Thoracic aorta (tissue), 2 donors: ENCODE data around the gene LELP1. TPM values are rescaled to one million over a fixed set of nuclear protein-coding genes. Genes with fewer than 3 reads are reported as not detected.
"Not testable (repeated sequence)": the region's sequence is repeated elsewhere in the genome, so short reads cannot be mapped to it uniquely, and the experiment has no call there.

Source experiments
- ATAC-seq: fragments of 150-250 bp; one replicate; pipeline ENCODE4 v1.8.0; 2017; ENCODE audit warnings: low read depth; ENCODE audit not compliant: insufficient number of reproducible peaks, low FRiP score
- DNase-seq: peaks from one replicate; pipeline ENCODE4 v3.0.0-alpha.2; 2020; ENCODE audit warnings: low spot score
- H3K27ac ChIP-seq, 2 donors: fragments of 200-600 bp; sonication (generic); 1 replicate in 1 of 2; 2 replicates in 1 of 2; pipeline ENCODE4 v1.5.1; 2016; ENCODE audit warnings: mild to moderate bottlenecking in 2 of 2, moderate library complexity in 2 of 2
- H3K27me3 ChIP-seq: fragments of 200-600 bp; sonication (generic); replicated peaks from 2 replicates; pipeline ENCODE4 v1.6.0; 2016; ENCODE audit warnings: mild to moderate bottlenecking; ENCODE audit not compliant: insufficient read depth
- H3K36me3 ChIP-seq: fragments of 200-600 bp; sonication (generic); one replicate; pipeline ENCODE4 v1.5.1; 2016
- H3K4me1 ChIP-seq, 2 donors: fragments of 200-600 bp; sonication (generic); 1 replicate in 1 of 2; 2 replicates in 1 of 2; pipeline versions ENCODE4 v1.5.1 to v1.6.0; 2016; ENCODE audit warnings: low read depth in 2 of 2, mild to moderate bottlenecking in 1 of 2; ENCODE audit not compliant: control insufficient read depth in 1 of 2
- H3K4me3 ChIP-seq: fragments of 200-600 bp; sonication (generic); 2 replicates; pipeline ENCODE4 v1.5.1; 2016; ENCODE audit warnings: mild to moderate bottlenecking
- H3K9me3 ChIP-seq: fragments of 200-600 bp; sonication (generic); 2 replicates; pipeline ENCODE4 v1.5.1; 2016
- CTCF ChIP-seq: fragments of 200-600 bp; sonication (generic); IDR thresholded peaks from one replicate; pipeline ENCODE4 v1.5.1; 2019; ENCODE audit warnings: antibody characterized with exemption
- total RNA-seq, 2 donors: library from RNA; depleted of rRNA; stranded (reverse); fragments of >200 nt; gene quantifications; one replicate each; pipeline versions ENCODE4 v1.1.0 to v1.2.3, GENCODE V29; 2016

LELP1 gene
- total RNA-seq, 2 donors from 2014 or later = not detected

DNA sequence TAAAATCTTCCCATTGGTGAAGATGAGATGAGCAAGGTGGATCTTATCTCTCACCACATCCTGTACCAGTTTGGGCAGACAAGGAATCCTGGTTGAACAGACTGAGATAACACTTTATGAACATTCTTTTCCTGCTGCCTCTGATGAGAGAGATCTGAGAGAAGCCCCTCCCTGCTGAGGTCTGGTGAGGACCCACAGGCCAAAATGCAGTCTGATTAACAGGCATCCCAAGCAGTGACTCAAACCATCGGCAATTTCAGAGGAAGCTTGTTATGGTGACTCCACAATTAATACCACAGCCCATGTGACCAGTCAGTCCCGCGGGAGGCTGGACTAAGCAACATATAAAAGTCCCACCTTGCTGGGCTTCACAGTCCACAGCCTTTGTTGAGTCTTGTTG lies 14.0 kb downstream of the LELP1 start, which contains the start of gene PRR9:
Gene PRR9, plus strand, starts transcription at position 373 of the 400 bp plus-strand sequence. CDS start 561 bp downstream, outside the sequence.
- Histone ChIP-seq H3K9me3 (no peaks in the 10 kb centered on the region), H3K27me3 (no peaks in the 10 kb centered on the region), H3K27ac (no peak within 1 kb of the TSS), H3K4me3 (no peak within 1 kb of the TSS), H3K4me1 (no peaks in the 10 kb centered on the region), H3K36me3 (no peaks in the 10 kb centered on the region)
- no peak for TF ChIP-seq CTCF
- no peak for DNase-seq
- ATAC-seq = no peak

DNA sequence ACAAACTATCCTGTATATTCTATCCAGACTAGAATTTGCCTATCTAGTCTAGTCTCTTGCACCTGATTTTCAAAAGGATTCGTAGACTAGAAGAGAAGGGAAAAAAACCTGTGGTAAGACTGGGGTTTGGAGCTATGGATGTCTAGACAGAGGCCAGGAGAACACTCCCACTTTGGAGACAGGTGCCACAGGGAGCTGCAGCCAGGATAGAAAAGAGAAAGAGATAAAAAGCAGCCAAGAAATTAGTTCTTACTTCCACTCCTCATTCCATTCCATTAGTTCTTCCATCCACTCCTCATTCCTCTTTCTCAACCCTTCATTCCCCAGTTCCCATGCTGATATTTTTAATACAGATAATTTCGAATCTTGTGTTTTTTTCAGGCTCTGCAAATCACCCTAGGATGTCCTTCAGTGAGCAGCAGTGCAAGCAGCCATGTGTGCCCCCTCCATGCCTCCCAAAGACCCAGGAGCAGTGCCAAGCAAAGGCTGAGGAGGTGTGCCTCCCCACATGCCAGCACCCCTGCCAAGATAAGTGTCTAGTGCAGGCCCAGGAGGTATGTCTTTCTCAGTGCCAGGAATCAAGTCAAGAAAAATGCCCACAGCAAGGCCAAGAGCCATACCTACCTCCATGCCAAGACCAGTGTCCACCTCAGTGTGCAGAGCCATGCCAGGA lies 14.7 kb downstream of the LELP1 start:
- no peak for TF ChIP-seq CTCF
- DNase-seq (no peak), ATAC-seq (no peak)
- Histone ChIP-seq H3K4me1 (no peaks in the 10 kb centered on the region), H3K9me3 (no peaks in the 10 kb centered on the region), H3K4me3 (no peak overlapping the region), H3K27ac (no peak overlapping the region), H3K27me3 (no peaks in the 10 kb centered on the region), H3K36me3 (no peaks in the 10 kb centered on the region)

DNA sequence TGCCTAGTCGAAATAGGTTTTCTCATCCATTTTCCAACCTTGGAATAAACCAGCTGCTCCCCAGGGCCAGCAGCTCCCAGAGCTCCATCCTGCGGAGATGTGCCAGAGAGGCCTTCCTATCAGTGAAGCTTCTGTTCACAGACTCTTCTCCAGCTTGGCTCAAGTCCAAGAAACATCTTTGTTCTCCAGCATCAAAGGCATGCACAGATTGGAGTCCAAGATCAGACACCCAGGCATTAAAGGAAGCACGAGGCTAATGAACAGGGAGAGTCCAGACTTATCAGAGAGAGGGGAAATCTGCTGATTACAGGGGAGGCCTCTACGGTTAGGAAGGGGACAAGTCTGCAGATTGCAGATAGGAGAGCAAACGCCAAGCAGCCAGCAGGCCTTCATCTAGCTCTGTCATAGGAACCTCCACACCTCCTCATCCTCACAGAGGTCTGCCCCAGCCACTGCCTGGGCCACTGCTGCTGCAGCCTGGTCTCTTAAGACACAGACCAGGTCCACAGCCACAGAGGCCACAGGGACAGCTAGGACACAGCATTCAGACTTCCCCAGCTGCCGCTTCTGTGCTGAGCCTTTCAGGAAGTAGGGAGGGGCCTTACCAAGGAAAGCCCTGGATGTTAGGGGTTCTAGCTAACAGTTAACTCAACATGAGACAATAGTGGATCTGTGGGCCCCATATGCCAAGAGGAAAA lies 17.5 kb downstream of the LELP1 start:
- Histone ChIP-seq H3K36me3 (no peaks in the 10 kb centered on the region), H3K9me3 (no peaks in the 10 kb centered on the region), H3K27me3 (no peaks in the 10 kb centered on the region), H3K4me1 (no peaks in the 10 kb centered on the region), H3K4me3 (no peak overlapping the region), H3K27ac (no peak overlapping the region)
- TF ChIP-seq CTCF = no peak
- no peak for ATAC-seq
- DNase-seq = no peak

DNA sequence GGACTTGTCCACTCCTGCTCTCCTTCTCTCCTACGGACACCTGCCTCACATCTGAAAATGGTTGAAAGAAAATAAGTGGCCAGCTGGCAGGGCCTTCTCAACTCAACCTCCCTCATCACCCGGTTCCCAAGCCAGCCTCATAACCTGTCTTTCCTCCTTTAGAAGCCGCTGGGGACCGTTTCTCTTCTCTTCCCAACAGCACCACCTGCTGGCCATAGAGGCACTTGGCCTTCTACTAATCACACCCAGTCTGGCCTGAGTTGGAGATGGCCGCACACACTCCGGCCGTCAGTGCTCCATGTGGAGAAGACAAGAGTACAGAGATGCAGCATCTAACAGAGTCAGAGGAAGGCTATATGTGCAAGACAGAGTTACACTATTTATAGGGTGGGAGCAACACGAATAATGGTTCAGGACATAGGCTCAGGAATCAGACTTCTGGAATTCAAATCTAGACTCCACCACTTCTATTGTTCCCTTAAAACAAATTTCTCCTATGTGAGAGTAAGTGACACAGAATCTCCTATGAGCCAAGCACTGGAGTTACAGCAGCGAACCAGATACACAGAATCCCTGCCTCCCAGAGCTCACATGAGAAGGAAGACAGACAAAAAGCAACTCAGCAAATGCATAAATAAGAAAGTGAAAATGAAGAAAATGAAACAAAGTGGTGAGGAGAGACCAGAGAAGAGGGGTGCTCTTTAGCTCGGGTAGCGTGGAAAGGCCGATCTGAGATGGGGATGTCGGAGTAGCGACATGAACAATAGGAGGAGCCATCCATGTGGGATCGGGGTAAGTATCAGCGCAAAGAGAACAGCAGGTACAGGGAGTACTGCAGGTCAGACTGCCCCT lies 20.0 kb downstream of the LELP1 start:
- H3K27me3 ChIP-seq, H3K4me3 ChIP-seq, H3K4me1 ChIP-seq, H3K9me3 ChIP-seq, H3K27ac ChIP-seq, H3K36me3 ChIP-seq, DNase-seq: not testable (repeated sequence)
- peak; percentile 59 for TF ChIP-seq CTCF
- ATAC-seq = peak; percentile 62

GRCh38 chr1:153227810-153228209 lies 24.6 kb downstream of the LELP1 start:
- Histone ChIP-seq H3K9me3 (no peaks in the 10 kb centered on the region), H3K36me3 (no peaks in the 10 kb centered on the region), H3K27ac (no peak overlapping the region), H3K4me3 (no peak overlapping the region), H3K4me1 (no peaks in the 10 kb centered on the region), H3K27me3 (no peaks in the 10 kb centered on the region)
- DNase-seq = no peak
- TF ChIP-seq CTCF = no peak
- no peak for ATAC-seq
